Transverse colon (tissue), 3 donors: ENCODE results near the gene DIABLO.

Experiments
- POLR2A ChIP-seq: fragments of 450-650 bp; IDR thresholded peaks from one replicate; pipeline ENCODE4 v1.6.1; 2016; ENCODE audit warnings: antibody characterized with exemption, mild to moderate bottlenecking, moderate library complexity
- TF ChIP-seq, protein P1 (sequence below), 5 experiments: fragments of 200-600 bp in 3 of 5; fragments of 450-650 bp in 2 of 5; sonication (generic) in 3 of 5; IDR thresholded peaks; 1 replicate in 2 of 5; 2 replicates in 3 of 5; pipeline ENCODE4 v1.5.1; 2016 to 2017; ENCODE audit warnings: antibody characterized with exemption in 5 of 5, inconsistent platforms in 3 of 5, mild to moderate bottlenecking in 2 of 5, moderate library complexity in 1 of 5

- TF ChIP-seq, protein P1, sequence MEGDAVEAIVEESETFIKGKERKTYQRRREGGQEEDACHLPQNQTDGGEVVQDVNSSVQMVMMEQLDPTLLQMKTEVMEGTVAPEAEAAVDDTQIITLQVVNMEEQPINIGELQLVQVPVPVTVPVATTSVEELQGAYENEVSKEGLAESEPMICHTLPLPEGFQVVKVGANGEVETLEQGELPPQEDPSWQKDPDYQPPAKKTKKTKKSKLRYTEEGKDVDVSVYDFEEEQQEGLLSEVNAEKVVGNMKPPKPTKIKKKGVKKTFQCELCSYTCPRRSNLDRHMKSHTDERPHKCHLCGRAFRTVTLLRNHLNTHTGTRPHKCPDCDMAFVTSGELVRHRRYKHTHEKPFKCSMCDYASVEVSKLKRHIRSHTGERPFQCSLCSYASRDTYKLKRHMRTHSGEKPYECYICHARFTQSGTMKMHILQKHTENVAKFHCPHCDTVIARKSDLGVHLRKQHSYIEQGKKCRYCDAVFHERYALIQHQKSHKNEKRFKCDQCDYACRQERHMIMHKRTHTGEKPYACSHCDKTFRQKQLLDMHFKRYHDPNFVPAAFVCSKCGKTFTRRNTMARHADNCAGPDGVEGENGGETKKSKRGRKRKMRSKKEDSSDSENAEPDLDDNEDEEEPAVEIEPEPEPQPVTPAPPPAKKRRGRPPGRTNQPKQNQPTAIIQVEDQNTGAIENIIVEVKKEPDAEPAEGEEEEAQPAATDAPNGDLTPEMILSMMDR (IDR thresholded peaks at IDR 0.05) = no peak
- no peak for TF ChIP-seq POLR2A
These were observed 1.5 kb upstream of the DIABLO start for GRCh38 chr12:122227341-122227740.
